Measurements from ENCODE around the gene TTC13.

Gene TTC13

DNA sequence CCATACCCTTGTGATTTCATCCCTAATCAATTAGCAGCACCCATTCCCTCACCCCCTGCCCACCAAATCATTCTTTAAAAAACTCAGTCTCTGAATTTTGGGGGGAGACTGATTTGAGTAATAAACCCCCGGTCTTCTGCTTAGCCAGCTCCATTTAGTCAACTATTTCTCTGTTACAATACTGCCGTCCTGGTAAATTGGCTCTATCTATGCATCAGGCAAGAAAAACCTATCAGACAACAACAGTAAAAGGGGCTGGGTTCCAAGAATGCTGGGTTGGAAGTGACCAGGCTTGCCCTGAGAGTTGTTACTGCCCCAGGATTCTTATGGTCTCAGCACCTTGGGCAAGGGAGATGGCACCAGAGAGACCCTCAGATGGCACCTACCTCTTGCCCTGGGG is 94.0 kb downstream of the TTC13 start:
- DNase-seq (ENCODE audit: low read depth), result no peak
- H3K4me3 ChIP-seq (ENCODE audit: control insufficient read depth, low read depth, low read length), result no peak overlapping the region
- no peak for TF ChIP-seq CTCF (conservative IDR thresholded peaks at IDR 0.05; ENCODE audit: control insufficient read depth, insufficient read depth, low read depth, low read length)

GRCh38 chr1:230883967-230884366 is 94.7 kb downstream of the TTC13 start:
- TF ChIP-seq CTCF (conservative IDR thresholded peaks at IDR 0.05; ENCODE audit: control insufficient read depth, insufficient read depth, low read depth, low read length), result no peak
- H3K4me3 ChIP-seq (ENCODE audit: control insufficient read depth, low read depth, low read length), result no peak overlapping the region
- no peak for DNase-seq (ENCODE audit: low read depth)

- DNase-seq (ENCODE audit: low read depth), result no peak
- no peak for TF ChIP-seq CTCF (conservative IDR thresholded peaks at IDR 0.05; ENCODE audit: control insufficient read depth, insufficient read depth, low read depth, low read length)
- H3K4me3 ChIP-seq (ENCODE audit: control insufficient read depth, low read depth, low read length), result no peak overlapping the region
Measured at GRCh38 chr1:230879778-230880177, 98.9 kb downstream of the TTC13 start.

DNA sequence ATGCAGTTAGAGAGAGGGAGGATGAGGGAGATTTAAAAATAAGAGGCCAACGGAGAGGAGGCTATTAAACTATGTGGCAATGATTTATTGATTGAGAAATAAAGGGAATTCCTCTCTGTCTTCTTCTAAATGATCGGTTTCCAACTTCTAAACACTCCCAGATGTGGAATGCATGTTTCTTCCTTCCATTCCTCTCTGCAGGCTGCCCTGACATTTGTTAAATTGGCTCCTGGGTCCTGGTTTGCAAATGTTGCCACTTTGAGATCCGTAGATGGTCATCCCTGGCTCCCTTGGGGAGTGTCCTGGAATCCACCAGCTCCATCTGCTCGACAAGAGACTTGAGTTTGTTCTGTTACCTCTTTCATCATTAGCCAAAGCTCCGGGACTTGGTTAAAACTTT is 100.1 kb downstream of the TTC13 start:
- no peak for TF ChIP-seq CTCF (conservative IDR thresholded peaks at IDR 0.05; ENCODE audit: control insufficient read depth, insufficient read depth, low read depth, low read length)
- peak; percentile 97 for DNase-seq (ENCODE audit: low read depth)
- H3K4me3 ChIP-seq (ENCODE audit: control insufficient read depth, low read depth, low read length), result no peak overlapping the region

- H3K4me3 ChIP-seq (ENCODE audit: control insufficient read depth, low read depth, low read length), result no peak overlapping the region
- DNase-seq (ENCODE audit: low read depth), result no peak
- TF ChIP-seq CTCF (conservative IDR thresholded peaks at IDR 0.05; ENCODE audit: control insufficient read depth, insufficient read depth, low read depth, low read length), result no peak
Measured at GRCh38 chr1:230877924-230878590, 100.6 kb downstream of the TTC13 start.

GRCh38 chr1:230877146-230877923 is 101.3 kb downstream of the TTC13 start:
- H3K4me3 ChIP-seq (ENCODE audit: control insufficient read depth, low read depth, low read length), result no peak overlapping the region
- DNase-seq (ENCODE audit: low read depth), result peak; percentile 89
- no peak for TF ChIP-seq CTCF (conservative IDR thresholded peaks at IDR 0.05; ENCODE audit: control insufficient read depth, insufficient read depth, low read depth, low read length)
